ENCODE measurements around the gene SPHK2.

- TF ChIP-seq CTCF (IDR thresholded peaks at IDR 0.05; ENCODE audit: low read depth, low read length, poor library complexity, severe bottlenecking) (no peak), EZH2phosphoT487 (IDR thresholded peaks at IDR 0.05; ENCODE audit: borderline replicate concordance, low read length) (no peak)
Measured at GRCh38 chr19:48596679-48597465, 22.4 kb upstream of the SPHK2 start.

All from DOHH2 (cell line).